PC-9 (cell line): Measurements from ENCODE around the gene ADGRV1.

Source experiments
- EZH2 ChIP-seq: fragments of 200-600 bp; sonication (generic); IDR thresholded peaks from 2 replicates; pipeline ENCODE4 v1.8.0; 2017; ENCODE audit warnings: antibody characterized with exemption, low read depth
- TF ChIP-seq, protein P1 (sequence below): fragments of 200-600 bp; sonication (generic); conservative IDR thresholded peaks from 2 replicates; pipeline ENCODE4 v1.6.1; 2017; ENCODE audit warnings: mixed run types, antibody characterized with exemption, mild to moderate bottlenecking, moderate library complexity

GRCh38 chr5:90916947-90917800 is 358.6 kb downstream of the ADGRV1 start:
- TF ChIP-seq, protein P1, sequence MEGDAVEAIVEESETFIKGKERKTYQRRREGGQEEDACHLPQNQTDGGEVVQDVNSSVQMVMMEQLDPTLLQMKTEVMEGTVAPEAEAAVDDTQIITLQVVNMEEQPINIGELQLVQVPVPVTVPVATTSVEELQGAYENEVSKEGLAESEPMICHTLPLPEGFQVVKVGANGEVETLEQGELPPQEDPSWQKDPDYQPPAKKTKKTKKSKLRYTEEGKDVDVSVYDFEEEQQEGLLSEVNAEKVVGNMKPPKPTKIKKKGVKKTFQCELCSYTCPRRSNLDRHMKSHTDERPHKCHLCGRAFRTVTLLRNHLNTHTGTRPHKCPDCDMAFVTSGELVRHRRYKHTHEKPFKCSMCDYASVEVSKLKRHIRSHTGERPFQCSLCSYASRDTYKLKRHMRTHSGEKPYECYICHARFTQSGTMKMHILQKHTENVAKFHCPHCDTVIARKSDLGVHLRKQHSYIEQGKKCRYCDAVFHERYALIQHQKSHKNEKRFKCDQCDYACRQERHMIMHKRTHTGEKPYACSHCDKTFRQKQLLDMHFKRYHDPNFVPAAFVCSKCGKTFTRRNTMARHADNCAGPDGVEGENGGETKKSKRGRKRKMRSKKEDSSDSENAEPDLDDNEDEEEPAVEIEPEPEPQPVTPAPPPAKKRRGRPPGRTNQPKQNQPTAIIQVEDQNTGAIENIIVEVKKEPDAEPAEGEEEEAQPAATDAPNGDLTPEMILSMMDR: no peak
- TF ChIP-seq EZH2: no peak
